Subcutaneous abdominal adipose tissue (tissue), 5 donors: Measurements from ENCODE around the gene VPS37B.

Experiments used
- H3K27ac ChIP-seq: one replicate; pipeline ENCODE4 v1.7.0; 2013; ENCODE audit warnings: low read depth, mild to moderate bottlenecking, inconsistent platforms, low read length, moderate library complexity
- H3K27me3 ChIP-seq, 5 donors: one replicate each; pipeline ENCODE4 v1.7.0; 2013; ENCODE audit warnings: low read length in 5 of 5, inconsistent platforms in 1 of 5; ENCODE audit not compliant: control insufficient read depth in 5 of 5, insufficient read depth in 4 of 5
- H3K36me3 ChIP-seq, 5 donors: one replicate each; pipeline ENCODE4 v1.7.0; 2013; ENCODE audit warnings: low read length in 5 of 5; ENCODE audit not compliant: control insufficient read depth in 5 of 5, insufficient read depth in 5 of 5
- H3K4me1 ChIP-seq, 5 donors: one replicate each; pipeline ENCODE4 v1.7.0; 2013; ENCODE audit warnings: low read length in 5 of 5, mild to moderate bottlenecking in 3 of 5, moderate library complexity in 1 of 5; ENCODE audit not compliant: control insufficient read depth in 5 of 5, insufficient read depth in 5 of 5
- H3K4me3 ChIP-seq, 5 donors: one replicate each; pipeline ENCODE4 v1.7.0; 2013; ENCODE audit warnings: low read length in 5 of 5, low read depth in 1 of 5
- H3K9ac ChIP-seq, 5 donors: one replicate each; pipeline ENCODE4 v1.7.0; 2013; ENCODE audit warnings: low read length in 5 of 5, mild to moderate bottlenecking in 4 of 5, moderate library complexity in 3 of 5
- H3K9me3 ChIP-seq, 5 donors: one replicate each; pipeline ENCODE4 v1.7.0; 2013; ENCODE audit warnings: low read length in 5 of 5; ENCODE audit not compliant: control insufficient read depth in 5 of 5
- donor health status: healthy.
- donor health status: healthy.
- donor health status: healthy.
- donor health status: healthy.
- donor health status: healthy.

The VPS37B gene

DNA sequence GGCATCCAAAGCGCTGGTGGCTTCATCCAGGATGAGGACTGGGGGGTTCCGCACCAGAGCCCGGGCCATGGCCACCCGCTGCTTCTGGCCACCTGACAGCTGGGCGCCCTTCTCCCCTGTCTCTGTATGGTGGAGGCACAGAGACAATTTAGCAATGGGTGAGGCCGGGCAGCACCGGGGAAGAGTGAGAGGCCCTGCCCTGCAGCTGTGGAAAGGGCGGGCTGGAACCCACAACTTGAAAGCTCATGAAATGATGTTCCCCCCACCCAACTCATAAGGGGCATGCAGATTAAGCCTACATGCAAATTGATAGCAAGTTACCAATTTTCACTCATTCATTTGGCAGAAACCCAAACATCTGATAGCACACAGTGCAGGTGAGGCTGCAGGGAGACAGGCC, 36.3 kb upstream of the VPS37B start:
- Histone ChIP-seq H3K9me3 (no peaks in the 10 kb centered on the region), H3K4me3 (no peak overlapping the region), H3K36me3 (peaks cover 0 to 15% (median 7%) of the 10 kb centered on the region in 5 donors), H3K4me1 (peaks cover 0 to 6% (median 0%) of the 10 kb centered on the region in 5 donors), H3K27ac (no peak overlapping the region), H3K27me3 (no peaks in the 10 kb centered on the region), H3K9ac (no peak overlapping the region)

- Histone ChIP-seq H3K36me3 (peaks cover 0 to 14% (median 7%) of the 10 kb centered on the region in 5 donors), H3K9ac (no peak overlapping the region), H3K27ac (no peak overlapping the region), H3K27me3 (no peaks in the 10 kb centered on the region), H3K4me3 (no peak overlapping the region), H3K9me3 (no peaks in the 10 kb centered on the region), H3K4me1 (peaks cover 0 to 6% (median 0%) of the 10 kb centered on the region in 5 donors)
Observed at GRCh38 chr12:122929812-122930211, 33.9 kb upstream of the VPS37B start.

DNA sequence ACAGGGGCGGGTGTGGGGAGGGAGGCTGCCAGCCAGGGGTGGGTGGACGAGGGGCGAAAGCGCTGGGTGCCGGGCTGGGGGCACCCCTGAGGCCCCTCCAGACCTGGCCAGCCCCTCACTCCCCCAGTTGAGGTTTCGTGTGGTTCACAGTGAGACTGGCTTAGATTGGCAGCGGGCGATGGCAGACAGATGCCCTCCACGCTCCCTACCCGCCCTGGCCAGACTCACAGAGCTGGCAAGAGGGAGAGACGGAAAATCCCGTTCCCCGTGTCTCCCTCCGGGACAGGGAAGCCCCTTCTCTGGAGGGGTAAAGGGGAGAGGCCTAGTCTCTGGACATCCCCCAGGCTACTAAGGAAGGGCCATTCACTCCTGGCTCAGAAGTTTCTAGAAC, 33.2 kb upstream of the VPS37B start:
- Histone ChIP-seq H3K9me3 (no peaks in the 10 kb centered on the region), H3K4me1 (peaks cover 0 to 6% (median 0%) of the 10 kb centered on the region in 5 donors), H3K4me3 (no peak overlapping the region), H3K36me3 (peaks cover 0 to 14% (median 7%) of the 10 kb centered on the region in 5 donors), H3K27me3 (no peaks in the 10 kb centered on the region), H3K27ac (no peak overlapping the region), H3K9ac (no peak overlapping the region)

DNA sequence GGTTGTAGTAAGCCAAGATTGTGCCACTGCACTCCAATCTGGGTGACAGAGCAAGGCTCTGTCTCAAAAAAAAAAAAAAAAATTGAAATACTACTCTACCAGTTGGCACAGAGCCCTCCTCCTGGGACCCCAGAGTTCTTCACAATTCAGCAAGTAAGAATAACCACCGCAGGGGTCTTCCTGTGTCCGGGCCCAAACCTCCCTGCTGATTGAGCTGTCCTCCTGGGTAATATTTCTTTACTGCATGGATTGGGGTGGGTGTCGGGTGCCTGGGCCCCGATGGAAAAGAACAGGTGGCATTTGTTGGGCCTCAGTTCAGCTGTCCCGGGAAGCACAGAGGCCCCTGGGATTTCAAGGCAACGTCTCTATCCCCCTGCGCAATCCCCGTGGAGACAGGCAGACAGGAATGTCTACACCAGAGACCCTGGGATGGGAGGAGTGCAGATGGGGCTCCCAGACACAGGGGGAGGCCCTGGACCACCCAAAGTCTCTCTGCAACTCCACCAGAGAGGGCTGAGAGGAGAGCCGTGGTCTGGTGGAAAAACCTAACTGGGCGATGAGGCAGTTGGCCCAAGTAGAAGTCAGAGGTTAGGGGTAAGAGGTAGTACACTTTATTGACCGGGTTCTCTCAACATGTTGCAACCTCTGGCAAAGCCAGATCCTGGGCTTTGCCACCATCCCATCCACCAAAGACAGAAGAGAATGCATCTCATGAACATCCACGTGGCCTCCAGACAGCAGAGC, 32.7 kb upstream of the VPS37B start:
- H3K9ac ChIP-seq, result no peak overlapping the region
- peaks cover 0 to 6% (median 0%) of the 10 kb centered on the region in 5 donors for H3K4me1 ChIP-seq
- peaks cover 0 to 14% (median 7%) of the 10 kb centered on the region in 5 donors for H3K36me3 ChIP-seq
- H3K27ac ChIP-seq, result no peak overlapping the region
- no peaks in the 10 kb centered on the region for H3K27me3 ChIP-seq
- H3K9me3 ChIP-seq, result no peaks in the 10 kb centered on the region
- H3K4me3 ChIP-seq, result no peak overlapping the region

DNA sequence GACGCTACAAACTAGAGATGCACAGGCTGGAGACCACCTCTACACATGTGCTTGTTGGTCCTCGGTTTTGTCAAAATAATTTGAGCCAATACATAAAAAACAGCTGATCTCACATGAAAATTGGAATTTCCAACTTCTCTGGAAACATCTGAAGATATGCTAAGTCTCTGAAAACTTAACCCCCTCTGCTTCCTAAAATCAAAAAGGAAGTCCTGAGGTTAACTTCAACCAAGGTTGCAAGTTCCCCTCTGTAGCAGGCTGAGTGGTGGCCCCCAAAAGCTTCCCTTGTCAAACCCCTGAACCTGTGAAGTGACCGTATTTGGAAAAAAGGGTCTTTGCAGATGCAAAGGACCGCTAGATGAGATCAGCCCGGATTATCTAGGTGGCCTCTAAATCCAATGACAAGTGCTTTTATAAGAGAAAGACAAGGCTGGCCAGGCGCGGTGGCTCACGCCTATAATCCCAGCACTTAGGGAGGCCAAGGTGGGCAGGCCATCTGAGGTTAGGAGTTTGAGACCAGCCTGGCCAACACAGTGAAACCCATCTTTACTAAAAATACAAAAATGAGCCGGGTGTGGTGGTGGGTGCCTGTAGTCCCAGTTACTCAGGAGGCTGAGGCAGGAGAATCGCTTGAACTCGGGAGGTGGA, 32.0 kb upstream of the VPS37B start:
- H3K27me3 ChIP-seq, result no peaks in the 10 kb centered on the region
- no peak overlapping the region for H3K9ac ChIP-seq
- peaks cover 0 to 6% (median 0%) of the 10 kb centered on the region in 5 donors for H3K4me1 ChIP-seq
- no peaks in the 10 kb centered on the region for H3K9me3 ChIP-seq
- H3K27ac ChIP-seq, result no peak overlapping the region
- peaks cover 0 to 14% (median 7%) of the 10 kb centered on the region in 5 donors for H3K36me3 ChIP-seq
- no peak overlapping the region for H3K4me3 ChIP-seq

GRCh38 chr12:122921917-122922316, 26.0 kb upstream of the VPS37B start:
- H3K9ac ChIP-seq, result no peak overlapping the region
- H3K27ac ChIP-seq, result no peak overlapping the region

GRCh38 chr12:122920687-122921086, 24.8 kb upstream of the VPS37B start:
- Histone ChIP-seq H3K36me3 (no peaks in the 10 kb centered on the region), H3K27ac (no peak overlapping the region), H3K4me1 (peaks cover 3 to 19% (median 13%) of the 10 kb centered on the region in 5 donors), H3K9me3 (no peaks in the 10 kb centered on the region), H3K9ac (no peak overlapping the region), H3K4me3 (no peak overlapping the region), H3K27me3 (no peaks in the 10 kb centered on the region)

More at GRCh38 chr12:122921917-122922316, 26.0 kb upstream of the VPS37B start:
- no peaks in the 10 kb centered on the region for H3K36me3 ChIP-seq
- H3K9me3 ChIP-seq, result no peaks in the 10 kb centered on the region
- H3K4me1 ChIP-seq, result peaks cover 3 to 14% (median 13%) of the 10 kb centered on the region in 5 donors
- H3K27me3 ChIP-seq, result no peaks in the 10 kb centered on the region
- H3K4me3 ChIP-seq, result no peak overlapping the region

DNA sequence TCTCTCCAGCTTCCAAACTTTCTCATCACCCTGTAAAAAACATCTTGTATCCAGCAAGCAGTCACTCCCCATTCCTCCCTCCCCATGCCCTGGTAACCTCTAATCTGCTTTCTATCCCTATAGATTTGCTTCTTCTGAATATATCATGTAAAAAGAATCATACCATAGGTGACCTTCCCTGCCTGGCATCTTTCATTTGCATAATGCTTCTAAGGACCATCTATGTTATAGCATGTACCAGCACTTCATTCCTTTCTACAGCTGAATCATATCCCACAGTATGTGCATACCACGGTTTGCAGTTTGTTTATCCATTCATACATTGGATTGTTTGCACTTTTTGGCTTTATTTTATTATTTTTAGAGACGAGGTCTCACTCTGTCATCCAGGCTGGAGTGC, 22.9 kb upstream of the VPS37B start:
- Histone ChIP-seq H3K9ac (no peak overlapping the region), H3K27ac (no peak overlapping the region), H3K36me3 (no peaks in the 10 kb centered on the region), H3K4me3 (no peak overlapping the region), H3K4me1 (peaks cover 3 to 19% (median 13%) of the 10 kb centered on the region in 5 donors), H3K9me3 (no peaks in the 10 kb centered on the region), H3K27me3 (no peaks in the 10 kb centered on the region)

- peaks cover 3 to 19% (median 13%) of the 10 kb centered on the region in 5 donors for H3K4me1 ChIP-seq
- H3K4me3 ChIP-seq, result no peak overlapping the region
- no peaks in the 10 kb centered on the region for H3K36me3 ChIP-seq
- no peaks in the 10 kb centered on the region for H3K27me3 ChIP-seq
- peak overlapping the region in 2 of 5 donors; percentile 1 to 14 for H3K9ac ChIP-seq
- peak overlapping the region; percentile 6 for H3K27ac ChIP-seq
- H3K9me3 ChIP-seq, result no peaks in the 10 kb centered on the region
Observed at GRCh38 chr12:122917507-122918121, 21.7 kb upstream of the VPS37B start.
